NCI-H524 (cell line): ENCODE results near the gene C2CD5.
"Not testable (repeated sequence)": the region's sequence is repeated elsewhere in the genome, so short reads cannot be mapped to it uniquely, and the experiment has no call there.

Experiments
- DNase-seq, 2 experiments: peaks; one replicate each; lab custom pipeline; 2025; lab: John Stamatoyannopoulos, UW

C2CD5 gene

GRCh38 chr12:22544038-22544979 is at the start of gene C2CD5:
Gene C2CD5 (minus strand): TSS chr12:22544542. CDS start chr12:22544150, 392 bp downstream.
- peak; percentile 95 to 96 for DNase-seq

- no peak for DNase-seq
Observed at GRCh38 chr12:22593864-22594263, 49.5 kb upstream of the C2CD5 start.

- no peak for DNase-seq
Observed at GRCh38 chr12:22588817-22589216, 44.5 kb upstream of the C2CD5 start.

- no peak for DNase-seq
Observed at GRCh38 chr12:22578328-22578727, 34.0 kb upstream of the C2CD5 start.

- no peak for DNase-seq
Observed at GRCh38 chr12:22577667-22578066, 33.3 kb upstream of the C2CD5 start.

- DNase-seq, result no peak
Observed at GRCh38 chr12:22576473-22576872, 32.1 kb upstream of the C2CD5 start.

- DNase-seq, result no peak
Observed at GRCh38 chr12:22576065-22576464, 31.7 kb upstream of the C2CD5 start.

- DNase-seq, result no peak
Observed at GRCh38 chr12:22574921-22575320, 30.6 kb upstream of the C2CD5 start.

GRCh38 chr12:22573181-22573580 is 28.8 kb upstream of the C2CD5 start:
- DNase-seq, result no peak

- DNase-seq, result no peak
Observed at GRCh38 chr12:22569253-22569652, 24.9 kb upstream of the C2CD5 start.

- DNase-seq, result no peak
Observed at GRCh38 chr12:22562036-22563028, 18.0 kb upstream of the C2CD5 start.

GRCh38 chr12:22554750-22555149 is 10.4 kb upstream of the C2CD5 start:
- not testable (repeated sequence) for DNase-seq

- DNase-seq, result no peak
Observed at GRCh38 chr12:22551624-22552023, 7.3 kb upstream of the C2CD5 start.

GRCh38 chr12:22545255-22545654 is 913 bp upstream of the C2CD5 start:
- no peak for DNase-seq

GRCh38 chr12:22543246-22544037 is 900 bp downstream of the C2CD5 start:
- peak; percentile 24 to 77 for DNase-seq

GRCh38 chr12:22541496-22542155 is 2.7 kb downstream of the C2CD5 start:
- no peak for DNase-seq

- no peak for DNase-seq
Observed at GRCh38 chr12:22539055-22539454, 5.3 kb downstream of the C2CD5 start.

- DNase-seq, result no peak
Observed at GRCh38 chr12:22538311-22538710, 6.0 kb downstream of the C2CD5 start.

GRCh38 chr12:22536971-22537544 is 7.3 kb downstream of the C2CD5 start:
- no peak for DNase-seq

GRCh38 chr12:22536346-22536945 is 7.9 kb downstream of the C2CD5 start:
- DNase-seq, result no peak
